A204.1 (cell line): ENCODE data around the gene JCAD.
"Not testable (repeated sequence)": the region's sequence is repeated elsewhere in the genome, so short reads cannot be mapped to it uniquely, and the experiment has no call there.

Experiments used
- FAIRE-seq: peaks from 2 replicates; lab custom pipeline; 2012; peaks lifted over from hg19 to GRCh38; lab: Jason Lieb, UNC

The JCAD gene

DNA sequence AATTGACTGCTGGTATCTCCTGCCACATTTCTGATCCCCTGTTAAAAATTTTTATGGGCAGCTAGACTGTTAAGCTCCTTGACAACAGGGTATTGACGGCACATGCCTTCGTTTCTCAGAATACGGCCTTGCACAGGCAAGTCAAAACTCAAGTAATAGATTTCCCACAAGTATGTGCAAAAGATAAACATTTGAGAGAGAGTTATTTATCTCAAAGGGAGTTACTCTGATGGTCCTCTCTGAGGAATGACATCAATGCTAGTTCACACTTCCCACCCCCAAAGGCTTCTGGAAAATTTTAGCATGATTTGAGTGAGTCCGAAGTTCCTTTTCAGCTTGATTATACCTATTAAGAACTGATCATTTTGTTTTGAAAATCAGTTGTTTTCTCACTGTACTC lies 71.9 kb downstream of the JCAD start:
- no peak for FAIRE-seq

- FAIRE-seq, result no peak
These were observed 76.3 kb downstream of the JCAD start for GRCh38 chr10:29982997-29983648.

GRCh38 chr10:29981510-29981909 lies 77.9 kb downstream of the JCAD start:
- no peak for FAIRE-seq

- FAIRE-seq, result no peak
These were observed 79.3 kb downstream of the JCAD start for GRCh38 chr10:29980084-29980483.

DNA sequence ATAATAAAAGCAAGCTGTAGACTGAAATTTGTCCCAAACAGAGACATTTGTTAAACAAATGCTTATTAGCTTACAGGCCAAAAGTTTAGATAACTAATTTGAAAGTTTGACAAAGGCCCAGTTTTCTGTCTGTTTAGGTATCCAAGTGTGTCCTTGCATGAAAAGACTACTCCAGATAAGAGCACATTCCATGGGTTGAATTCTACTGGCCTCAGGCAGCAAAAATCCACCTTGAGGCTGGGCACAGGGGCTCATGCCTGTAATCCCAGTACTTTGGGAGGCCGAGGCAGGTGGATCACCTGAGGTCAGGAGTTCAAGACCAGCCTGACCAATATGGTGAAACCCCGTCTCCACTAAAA lies 80.0 kb downstream of the JCAD start:
- not testable (repeated sequence) for FAIRE-seq

DNA sequence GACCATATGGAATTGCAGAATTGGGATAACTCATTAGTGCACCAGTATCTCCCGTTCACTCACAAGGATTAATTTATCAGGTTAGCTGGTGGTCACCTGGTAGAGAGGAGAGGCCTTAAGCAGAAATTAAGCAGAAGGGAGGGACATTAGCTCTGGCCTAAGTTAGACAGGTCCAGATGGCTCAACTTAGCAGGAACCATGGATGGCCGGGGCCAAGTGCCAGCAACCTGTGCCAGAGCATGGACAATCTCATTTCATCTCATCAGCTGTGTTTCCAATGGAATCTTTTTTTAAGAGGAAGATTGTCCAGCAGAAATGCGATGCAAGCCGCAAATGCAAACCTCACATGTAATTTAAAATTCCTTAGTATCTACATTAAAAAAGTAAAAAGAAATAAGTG lies 82.2 kb downstream of the JCAD start:
- FAIRE-seq, result no peak

GRCh38 chr10:29976134-29976533 lies 83.3 kb downstream of the JCAD start:
- FAIRE-seq, result no peak

DNA sequence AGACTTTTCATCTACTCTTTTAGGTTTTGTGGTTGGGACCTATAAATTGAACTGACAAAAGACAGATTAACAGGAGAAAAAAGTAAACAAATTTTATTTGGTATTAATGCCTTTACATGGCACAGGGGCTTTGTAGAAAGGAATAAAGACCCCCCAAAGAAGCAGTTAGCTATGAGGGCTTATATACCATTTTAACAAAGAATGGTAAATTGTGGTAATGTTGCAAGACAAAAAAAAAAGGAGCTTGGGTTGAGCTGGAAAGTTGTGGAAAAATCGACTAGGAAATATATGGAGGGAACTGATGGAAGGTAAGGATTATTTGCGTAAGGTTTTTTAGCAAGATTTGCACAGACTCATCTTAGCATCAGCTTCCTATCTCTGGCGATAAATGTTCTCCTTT lies 84.6 kb downstream of the JCAD start:
- FAIRE-seq, result no peak

DNA sequence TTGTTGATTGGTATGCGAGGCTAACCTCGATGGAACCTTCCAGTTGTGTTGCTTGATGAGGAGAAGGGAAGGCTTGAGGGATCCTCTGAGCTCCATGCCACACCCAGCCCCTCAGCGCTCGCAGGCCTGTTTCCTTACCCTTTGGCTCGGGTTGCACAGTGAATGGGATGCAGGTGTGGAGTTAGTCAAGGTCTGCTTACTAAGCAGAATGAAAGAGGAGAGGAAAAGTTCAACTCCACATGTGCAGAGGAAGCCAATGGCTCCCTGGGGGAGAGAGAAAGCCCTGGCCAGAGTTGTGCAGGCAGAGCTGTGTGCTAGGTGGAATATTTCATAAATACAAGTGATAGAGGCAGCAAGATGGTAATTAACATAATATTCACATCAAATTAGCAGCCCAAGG lies 85.5 kb downstream of the JCAD start:
- FAIRE-seq, result no peak

GRCh38 chr10:29970576-29970975 lies 88.8 kb downstream of the JCAD start:
- no peak for FAIRE-seq

- no peak for FAIRE-seq
These were observed 89.4 kb downstream of the JCAD start for GRCh38 chr10:29970012-29970396.

DNA sequence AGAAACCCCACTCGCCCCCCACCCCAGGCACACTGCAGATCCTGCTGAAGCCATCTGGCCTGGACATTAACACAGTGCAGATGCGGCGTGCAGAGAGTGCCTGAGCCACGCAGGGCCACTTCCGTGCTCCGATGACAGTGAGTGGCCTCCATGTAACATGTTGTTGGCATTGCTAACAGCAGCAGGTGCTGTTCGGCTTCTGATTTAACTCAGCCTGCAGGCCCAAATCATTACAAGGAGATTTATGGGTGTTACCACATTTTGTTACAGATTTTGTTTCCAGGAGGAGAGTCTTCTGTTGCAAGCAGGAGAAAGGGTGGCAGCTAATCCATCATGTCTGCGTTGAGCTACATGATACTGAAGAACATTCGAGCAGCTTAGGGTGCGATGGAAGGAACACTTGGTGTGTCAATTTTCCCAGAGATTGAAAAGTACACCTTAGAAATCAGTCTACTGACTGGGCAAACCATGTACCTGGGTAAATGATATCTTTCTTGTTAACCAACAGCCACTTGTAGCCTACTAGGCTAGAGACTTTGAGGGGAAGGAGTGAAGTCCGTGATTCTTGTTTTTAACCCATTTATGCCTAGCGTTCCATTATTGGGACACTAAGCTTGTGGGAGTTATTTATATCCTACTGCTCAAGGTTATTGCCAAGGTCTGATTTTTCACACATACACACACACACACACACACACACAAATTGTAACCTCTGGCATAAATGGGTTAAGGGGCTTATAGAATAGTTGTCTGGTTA lies 90.0 kb downstream of the JCAD start:
- FAIRE-seq, result no peak

GRCh38 chr10:29968585-29968984 lies 90.8 kb downstream of the JCAD start:
- no peak for FAIRE-seq

DNA sequence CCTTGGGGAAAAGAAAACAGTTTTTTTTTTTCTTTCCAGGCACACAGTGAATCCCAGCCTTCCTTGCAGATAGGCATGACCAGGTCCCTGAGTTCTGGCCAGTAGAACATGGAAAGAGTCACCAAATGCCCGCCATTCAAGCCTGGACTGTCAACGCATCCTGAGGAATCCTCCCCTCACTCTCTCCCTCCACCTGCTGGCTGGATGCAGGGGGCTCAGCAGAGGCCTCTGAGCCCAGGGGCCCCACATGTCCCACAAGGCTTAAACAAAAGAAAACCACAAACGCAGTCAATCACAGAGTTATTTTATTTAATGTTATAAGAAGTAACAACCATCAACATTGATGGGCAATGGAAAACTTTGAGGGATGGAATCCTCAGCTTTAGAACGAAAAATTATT lies 93.1 kb downstream of the JCAD start:
- no peak for FAIRE-seq
